Stimulated activated CD4-positive, alpha-beta T cell treated with anti-CD3 and anti-CD28 coated beads, Interleukin-15, amount 100 ng/mL, for 24 hours (primary cell): ENCODE measurements around the gene EPHA4.

Source experiments
- DNase-seq: peaks from one replicate; pipeline ENCODE4 v3.0.0-alpha.2; 2020

Gene EPHA4

DNA sequence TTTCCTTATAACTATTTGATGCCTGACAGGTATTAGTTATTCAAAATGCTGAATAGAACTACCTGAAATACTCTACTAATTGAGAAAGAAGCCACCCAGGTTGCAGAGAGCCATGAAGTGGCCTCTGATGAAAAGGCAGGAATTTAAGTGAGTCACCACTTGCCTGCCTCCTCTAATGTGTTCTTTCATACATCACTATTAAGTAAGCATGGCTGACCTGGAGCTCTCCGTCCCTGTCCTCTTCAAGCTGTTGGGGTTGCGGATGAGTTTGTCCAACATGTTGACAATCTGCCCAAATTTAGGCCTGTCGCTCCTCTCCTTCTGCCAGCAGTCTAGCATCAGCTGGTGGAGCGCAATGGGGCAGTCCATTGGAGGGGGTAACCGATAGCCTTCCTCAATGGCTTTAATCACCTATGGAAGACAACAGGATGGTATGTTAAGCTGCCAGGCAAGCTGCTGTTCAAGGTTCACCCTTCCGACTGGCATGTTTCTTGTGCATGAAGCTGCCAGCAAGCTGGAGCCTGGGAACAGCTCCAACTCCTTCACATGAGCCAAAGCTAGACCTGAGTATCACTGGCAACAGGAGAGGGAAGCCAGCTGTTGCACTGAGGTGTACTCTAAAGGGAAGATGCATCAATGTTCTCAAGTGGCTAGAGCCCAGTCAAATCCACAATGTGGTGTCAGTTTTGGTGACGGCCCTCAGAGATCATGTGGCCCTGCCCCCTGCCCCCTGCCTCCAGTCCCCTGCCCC is 142.2 kb downstream of the EPHA4 start:
- DNase-seq, result no peak

DNA sequence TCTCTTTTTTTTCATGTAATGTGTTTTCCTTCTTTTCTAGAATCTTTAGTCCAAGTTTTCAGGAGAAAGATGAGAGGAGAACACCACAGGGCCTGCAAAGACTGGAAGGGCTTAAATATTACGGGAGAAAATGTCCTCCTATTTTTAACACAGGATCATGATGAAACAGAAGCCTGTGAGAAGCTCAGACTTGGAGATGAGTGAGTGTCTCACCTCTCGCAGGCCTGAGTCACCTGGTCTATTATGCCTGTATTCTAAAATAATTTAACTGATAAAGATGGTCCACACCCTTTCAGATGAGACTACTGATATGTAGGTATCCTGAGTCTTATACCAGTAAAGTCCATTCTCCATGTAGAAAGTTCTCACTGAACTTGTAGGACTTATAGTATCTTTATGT is 143.2 kb downstream of the EPHA4 start:
- DNase-seq, result no peak

DNA sequence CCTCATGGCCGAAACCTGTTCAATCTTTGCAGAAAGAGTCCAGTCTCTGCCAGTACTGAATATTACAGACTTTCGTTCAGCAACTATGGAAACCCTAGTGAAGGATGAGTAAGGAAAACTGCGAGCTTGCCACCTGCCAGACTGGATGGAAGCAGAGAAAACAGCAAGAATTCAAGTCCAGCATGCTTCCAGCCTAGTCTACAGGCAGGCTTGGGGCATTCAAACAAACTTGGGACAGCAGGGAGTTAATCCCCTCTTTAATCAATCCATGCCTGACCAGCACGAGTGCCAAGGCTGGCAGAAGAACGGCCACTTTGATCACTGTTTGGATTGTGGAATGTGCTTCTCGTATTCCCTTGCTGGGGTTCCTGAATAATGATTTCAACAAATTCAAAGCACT is 145.2 kb downstream of the EPHA4 start:
- no peak for DNase-seq

DNA sequence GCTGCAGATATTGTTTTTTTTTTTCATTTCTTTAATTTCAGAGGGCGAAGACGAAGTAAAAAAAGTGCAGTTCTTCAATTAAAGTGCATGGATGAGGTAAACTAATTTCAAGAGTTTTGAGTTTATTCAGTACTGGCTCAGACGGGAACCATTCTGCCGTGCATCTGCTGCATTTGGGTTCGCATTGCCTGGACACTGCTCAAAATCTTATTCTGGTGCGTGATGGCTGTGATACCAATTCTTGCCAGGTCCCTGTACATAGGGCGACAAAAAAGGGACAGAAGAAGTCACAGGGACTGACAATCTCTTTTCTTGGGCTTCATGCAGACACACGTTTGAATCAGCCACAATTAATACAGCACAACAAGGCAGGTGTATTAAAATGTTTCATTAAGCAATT is 146.2 kb downstream of the EPHA4 start:
- DNase-seq, result no peak

DNA sequence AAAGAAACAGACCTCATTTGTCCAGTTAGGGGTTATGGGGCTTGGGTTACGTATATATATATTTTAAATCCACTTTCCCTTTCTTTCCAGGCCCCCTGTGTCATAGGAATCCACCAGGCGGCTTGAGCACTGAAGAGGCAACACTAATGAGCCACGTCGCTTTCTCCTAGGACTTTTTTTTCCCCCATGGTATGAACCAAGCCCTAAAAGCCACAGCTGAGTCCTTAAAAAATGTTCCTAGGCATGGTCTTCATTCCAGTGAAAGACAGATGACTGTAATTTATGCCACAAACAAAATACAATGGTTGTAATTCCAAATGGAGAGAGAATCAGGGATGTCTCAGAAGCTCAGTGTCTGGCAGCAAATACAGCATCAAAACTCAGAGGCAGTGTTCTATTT is 146.8 kb downstream of the EPHA4 start:
- DNase-seq, result no peak

DNA sequence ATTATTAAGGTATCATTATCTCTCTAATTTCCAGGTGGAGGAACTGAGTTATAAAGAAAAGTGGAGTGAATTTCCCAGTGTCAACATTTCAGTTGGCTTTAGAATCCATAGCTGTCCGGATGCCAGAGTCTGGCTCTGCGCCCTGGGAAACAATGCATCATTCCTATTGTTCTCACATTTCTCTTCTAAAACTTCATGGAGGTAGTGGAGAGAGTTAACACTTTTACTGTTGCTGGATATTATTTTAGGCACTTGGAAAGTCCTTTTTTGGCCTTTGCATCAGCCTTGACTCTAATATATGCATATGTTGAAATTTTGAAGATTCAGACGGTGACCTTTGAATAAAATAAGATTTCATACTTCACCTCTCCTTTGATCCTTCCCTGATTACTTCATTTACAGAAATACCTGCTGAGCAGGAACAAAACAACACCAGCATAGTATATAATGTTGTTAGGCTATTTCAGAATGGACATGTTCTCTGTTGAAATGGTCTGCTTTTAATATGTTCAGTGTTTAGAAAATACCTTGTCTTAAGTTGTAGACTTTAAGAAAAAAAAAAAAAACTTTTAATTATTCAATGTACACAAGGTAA is 148.8 kb downstream of the EPHA4 start:
- DNase-seq, result no peak

DNA sequence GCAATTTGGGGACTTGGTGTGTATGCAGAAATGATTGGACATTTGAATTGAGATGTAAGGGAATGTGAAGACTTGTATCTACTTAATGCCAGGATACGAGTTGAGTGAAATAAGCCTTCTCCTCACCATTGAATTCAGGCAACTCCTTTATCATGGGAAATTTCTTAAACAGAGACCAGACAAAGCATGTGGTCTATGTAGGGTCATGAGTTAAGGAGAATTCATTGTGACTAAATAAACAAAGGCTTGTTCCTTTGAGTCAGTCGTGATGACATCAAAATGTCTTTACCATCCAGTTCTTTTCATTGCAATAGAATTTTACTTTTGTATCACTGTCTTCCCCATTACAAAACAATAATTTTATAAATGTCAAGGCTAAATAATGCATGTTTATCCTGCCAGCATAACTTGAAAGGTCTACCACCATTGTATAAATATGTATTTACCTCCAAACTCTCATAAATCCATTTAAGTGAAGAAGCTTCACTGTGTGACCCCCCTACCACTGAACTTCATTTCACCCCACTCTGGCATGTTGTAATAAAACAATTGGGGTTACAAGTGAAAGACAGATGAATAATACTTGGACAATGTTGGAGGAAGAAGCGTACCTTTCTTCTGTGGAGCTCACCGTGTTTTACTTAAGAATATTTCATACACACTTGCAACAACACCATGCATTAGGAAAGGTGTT is 149.4 kb downstream of the EPHA4 start:
- no peak for DNase-seq

DNA sequence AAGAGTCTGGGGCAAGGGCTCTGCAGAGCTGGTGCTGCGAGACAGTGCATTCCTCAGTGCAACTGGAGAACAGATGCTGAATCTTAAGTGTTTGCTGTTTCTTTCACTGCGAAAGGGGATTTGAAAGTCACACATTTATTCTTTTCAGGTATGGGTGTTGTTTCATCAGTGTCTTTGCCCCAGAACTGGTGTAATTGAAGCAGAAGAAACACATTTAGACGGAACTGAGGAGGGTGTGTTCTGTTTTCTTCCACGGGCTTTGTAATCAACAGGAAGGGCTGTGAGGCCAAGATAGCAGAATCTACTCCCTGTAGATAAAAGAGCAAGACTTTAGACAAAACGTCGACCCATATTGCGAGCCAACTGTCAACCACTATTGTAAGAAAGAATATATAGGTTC is 151.9 kb downstream of the EPHA4 start:
- DNase-seq, result no peak

DNA sequence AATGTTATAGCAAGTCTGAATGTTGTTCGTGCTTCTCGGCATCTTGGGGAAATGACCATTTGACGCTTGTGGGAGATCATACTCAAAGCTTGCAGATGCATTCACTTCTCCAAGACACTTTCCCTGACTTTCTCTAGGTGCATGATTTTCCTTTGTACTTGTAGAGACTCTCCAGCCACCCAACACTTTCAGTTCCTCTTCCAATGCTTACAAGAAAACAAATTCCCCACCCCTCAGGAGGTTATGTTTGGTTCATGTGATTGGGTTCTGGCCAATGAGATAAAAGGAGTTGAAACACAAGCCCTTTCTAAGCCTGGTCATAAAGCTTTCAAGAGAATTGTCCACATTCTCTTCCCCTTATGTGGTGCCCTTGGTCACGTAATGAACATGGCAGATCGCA is 156.3 kb downstream of the EPHA4 start:
- no peak for DNase-seq

DNA sequence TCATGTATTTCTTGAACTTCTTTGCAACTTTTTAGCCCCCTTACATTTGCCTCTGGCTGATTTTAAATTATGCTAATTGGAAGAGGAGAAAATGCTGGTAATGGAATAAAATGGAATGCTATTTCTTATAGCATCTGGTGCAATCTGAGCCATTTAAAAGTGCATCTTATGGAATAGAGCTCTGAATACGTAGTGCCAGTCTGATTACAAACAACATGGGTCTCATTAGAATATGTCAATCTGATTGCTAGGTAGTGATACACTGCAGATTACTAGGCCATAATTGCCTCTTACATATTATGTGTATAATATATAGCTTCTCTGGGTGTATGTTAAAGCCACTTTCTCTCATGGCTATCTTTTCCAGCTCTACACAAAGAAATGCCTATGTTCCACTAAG is 159.1 kb downstream of the EPHA4 start:
- no peak for DNase-seq

DNA sequence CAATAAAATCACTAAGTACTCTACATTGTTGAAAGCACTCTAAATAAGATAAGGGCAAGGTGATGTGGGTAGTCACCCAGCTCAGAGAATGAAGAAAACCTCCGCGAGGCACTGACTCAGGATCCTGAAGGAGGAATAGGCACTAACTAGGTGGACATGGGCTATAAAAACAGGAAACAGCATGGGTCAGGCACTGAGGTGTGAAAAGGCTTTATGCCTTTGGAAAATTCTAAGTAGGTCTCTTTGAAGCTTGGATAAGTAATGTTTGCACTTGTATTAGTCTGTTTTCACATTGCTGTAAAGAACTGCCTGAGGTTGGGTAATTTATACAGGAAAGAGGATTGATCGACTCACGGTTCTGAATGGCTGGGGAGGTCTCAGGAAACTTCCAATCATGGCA is 161.6 kb downstream of the EPHA4 start:
- no peak for DNase-seq

DNA sequence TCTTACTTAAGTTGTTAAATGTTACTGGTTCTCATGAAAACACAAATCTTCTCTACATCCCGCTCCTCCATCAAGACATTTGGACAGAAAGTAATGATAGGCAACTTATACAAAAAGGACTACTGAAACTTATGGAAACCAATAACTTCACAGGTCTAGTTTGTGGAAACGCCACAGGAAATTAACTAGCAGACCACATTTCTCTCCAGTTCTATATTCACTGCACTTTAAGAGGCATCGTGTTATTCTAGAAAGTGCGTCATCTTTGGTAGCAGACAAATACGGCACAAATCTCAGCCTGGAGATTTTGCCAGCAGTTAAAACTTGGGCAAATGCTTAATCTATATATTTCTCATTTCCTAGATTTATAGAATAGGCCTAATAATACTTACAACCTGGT is 164.3 kb downstream of the EPHA4 start:
- no peak for DNase-seq

DNA sequence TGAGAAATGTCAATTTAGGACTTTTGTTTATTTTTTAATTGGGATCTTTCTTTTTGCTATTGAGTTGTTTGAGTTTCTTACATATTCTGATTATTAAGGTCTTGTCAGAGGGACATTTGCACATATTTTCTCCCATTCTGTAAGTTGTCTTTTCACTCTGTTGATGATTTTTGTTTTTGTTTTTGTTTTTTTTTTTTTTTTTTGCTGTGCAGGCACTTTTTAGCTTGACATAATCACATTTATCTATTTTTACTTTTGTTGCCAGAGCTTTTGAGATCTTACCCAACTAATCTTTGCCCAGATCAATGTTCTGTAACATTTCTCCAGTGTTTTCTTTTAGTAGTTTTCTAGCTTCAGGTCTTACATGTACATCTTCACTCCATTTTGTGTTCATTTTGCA is 166.6 kb downstream of the EPHA4 start:
- no peak for DNase-seq

DNA sequence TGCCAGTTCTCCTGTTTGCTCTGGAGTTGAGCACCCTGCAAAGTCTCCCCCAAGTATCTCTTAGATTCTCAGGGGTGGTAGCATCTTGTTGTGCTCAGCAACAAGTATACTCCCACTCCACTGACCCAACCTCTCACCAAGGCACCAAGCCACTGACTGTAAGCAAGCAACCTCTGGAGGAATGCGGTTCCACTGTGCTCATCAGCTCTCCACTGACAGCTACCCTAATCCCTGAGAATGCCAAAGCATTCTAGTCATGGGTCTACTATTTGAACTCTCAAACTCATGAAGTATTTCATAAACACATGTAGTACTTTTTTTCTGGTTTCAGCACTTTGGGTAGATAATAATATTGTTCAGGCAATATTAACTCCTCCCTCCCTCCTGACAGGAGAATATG is 170.0 kb downstream of the EPHA4 start:
- no peak for DNase-seq

DNA sequence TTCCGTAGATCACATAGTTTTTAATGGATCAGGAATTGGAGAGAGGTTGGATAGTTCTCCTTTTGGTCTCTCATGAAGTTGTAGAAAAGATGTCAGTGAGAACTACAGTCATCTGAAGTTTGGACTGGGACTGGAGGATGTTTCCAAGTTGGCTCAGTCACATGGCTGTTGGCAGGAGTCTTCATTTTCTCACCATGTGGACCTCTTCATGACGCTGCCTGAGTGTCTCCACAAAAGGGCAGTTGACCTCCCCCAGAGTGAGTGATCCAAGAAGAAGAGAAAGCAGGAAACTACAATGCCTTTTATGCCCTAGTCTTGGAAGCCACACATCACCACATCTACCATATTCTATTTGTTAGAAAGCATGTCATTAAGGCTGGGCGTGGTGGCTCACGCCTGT is 171.7 kb downstream of the EPHA4 start:
- no peak for DNase-seq

DNA sequence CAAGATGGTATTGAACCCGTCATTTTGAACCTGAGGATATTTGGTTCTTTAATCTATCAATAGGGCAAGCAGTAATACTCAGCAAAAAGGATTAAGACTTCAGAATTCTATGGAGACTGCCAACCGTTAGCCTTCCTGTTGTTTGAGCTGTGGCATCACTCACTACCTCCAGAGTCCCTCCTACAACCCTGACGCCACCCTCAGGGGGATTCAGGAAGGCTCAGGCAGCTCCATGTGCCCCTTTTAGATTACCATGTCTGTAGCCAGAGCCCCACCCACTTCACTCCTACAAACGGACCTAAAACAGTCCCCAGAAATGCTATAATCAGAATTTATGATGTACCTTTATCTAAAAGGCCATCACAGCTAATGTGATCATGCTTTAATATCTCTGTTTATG is 172.9 kb downstream of the EPHA4 start:
- DNase-seq, result no peak

DNA sequence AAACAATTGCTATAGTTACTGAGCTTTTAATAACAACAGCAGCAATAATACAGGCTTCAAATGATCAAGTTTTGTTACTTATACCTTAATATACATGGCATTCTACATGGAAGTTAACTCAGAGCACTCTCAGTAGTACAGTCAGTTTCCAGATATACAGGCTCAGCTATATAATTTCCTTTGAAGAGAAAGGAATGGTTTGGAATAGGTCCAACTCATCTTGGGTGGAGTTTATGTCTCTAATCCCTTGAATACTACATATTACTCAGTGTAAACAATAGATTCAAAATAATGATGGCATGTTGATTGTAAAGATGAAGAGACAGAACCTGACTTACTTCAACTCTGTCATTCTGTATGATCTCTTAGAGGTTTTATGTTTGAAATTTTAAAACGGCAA is 174.9 kb downstream of the EPHA4 start:
- DNase-seq, result no peak

DNA sequence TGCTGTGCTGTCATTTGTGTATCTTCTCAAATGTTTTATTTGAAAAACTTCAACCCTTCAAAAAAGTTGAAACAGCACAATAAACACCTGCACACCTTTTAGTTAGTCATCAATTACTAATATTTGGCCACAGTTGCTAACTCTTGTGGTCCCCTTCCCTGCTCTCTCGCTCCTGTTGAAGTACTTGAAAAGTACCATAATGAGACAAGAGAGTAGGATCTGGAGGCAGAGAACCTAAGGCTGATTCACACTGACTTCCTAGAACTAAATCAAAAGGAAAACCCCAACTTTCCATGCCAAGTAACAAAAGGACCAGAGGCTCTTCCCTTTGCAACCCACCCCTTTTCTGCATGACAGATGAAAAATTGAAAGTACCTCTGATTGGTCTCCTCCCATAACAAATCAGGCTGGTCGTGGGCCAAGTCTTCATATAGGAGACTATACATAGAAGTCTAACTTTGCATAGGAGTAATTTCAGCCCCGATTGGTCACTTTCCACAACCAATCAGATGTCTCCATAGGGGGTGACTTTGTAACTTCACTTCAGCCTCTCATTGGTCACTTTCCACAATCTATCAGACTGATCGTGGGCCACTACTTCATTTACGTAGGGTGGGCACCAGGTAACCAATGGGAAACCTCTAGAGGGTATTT is 179.7 kb downstream of the EPHA4 start:
- no peak for DNase-seq

DNA sequence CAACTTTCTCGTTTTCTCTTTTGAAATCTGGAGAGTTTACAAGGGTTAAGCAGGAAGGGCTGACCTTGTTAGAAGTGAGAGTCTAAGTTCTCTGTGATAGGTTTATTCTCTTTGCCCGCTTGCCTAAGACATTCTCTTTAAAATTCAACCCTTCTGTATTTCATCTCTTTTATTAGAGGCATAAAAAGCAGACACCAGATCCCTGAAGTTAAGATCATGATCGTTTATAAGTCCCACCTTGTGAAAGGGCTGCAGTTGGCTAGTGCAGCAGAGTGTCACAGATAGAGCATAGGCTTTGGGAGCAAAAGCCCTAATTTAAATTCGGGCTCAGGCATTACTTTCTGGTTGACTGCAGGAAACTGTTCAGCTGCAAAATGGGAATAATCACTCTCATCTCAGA is 181.2 kb downstream of the EPHA4 start:
- DNase-seq, result no peak

DNA sequence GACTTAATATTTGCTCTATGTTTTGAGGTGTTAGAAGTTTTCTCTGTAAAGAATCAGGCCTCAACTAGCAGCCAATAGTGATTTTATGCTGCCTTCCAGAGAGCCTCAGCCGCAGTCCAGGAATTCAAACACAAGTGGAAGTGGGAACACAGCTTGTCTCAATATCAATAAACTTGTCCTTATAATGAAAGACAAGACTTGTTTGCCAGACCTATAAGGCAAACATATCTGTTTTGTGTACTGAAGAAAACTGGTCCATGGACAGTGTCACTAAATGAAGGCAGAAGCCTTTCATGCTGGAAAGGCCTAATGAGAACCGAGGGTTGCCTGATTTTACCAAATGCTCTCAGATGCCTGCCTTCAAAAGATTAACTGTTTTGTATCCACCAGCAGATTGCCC is 182.2 kb downstream of the EPHA4 start:
- no peak for DNase-seq

DNA sequence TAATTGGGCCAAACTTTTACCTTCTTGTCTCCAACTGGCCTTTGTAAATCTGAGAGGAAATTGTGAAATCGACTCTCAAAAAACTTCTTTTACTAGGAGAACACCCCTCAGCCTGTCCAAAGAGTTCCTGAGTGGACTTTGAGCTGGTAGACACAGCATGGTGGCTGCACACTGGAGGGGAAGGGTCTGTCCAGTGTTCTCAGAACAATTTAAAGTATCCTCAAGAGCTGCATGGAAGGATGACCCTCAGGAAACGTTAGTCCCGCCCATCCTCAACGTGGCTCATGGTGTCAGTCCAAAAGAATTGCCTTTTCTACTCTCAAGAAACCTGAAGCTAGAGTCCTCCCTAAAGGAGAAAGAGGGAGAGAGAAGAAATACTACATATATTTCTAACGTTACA is 182.7 kb downstream of the EPHA4 start:
- no peak for DNase-seq

DNA sequence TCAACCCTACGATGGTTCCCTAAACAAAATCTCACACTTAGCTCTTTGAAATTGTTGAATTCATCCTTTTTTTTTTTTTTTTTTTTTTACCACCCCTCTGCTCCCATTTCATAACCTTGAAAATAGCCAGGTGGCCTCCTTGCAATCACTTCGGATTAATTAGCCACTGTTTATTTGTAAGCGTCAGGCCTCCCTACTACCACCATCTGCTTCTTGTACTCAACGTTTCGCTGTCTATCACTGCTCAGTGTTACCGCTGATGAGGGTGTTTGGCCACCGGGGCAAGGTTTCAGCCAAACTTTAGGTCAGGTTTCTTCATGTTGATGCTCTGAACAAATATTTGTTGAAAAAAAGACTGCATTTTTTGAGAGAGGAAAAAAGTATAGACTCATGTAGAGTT is 183.2 kb downstream of the EPHA4 start:
- DNase-seq, result no peak

DNA sequence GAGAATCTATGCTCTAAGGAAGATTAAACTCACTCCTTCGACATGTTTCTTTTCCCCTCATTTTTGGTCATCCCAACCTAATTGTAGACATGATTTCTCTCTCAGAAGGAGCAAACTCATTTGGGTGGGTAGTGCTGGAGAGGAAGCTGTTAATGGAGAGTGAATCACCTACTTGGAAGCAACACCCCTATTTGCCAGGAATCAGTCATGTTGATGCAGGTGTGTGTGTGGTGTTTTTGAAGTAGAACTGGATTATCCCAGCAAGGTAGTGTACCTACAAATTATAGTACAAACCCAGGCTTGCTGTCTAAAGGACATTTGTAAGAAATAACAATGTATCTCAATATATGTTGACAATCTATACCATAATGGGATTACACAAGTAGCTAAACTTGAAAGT is 186.4 kb downstream of the EPHA4 start:
- no peak for DNase-seq

DNA sequence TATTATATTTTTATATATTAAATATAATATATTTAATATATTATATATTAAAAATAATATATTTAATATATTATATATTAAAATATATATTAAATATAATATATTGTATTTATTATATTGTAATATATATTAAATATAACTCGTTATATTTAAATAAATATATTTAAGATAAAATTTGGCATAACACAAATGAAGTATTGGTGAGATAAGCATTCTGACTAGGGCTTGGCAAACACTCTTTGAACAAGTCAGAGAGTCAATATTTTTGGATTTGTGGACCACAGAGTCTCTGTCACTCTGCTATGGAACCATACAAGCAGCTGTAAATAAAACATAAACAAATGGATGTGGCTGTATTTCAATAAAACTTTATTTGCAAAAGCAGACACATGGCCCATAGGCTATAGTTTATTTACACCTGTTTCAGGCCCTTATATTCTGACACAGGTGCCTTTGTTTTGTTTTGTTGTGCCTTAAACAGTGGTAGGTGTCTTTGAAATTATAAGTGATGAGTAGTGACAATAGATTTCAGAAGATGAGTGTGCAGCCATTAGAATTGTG is 190.1 kb downstream of the EPHA4 start:
- DNase-seq, result no peak
